Measurements from ENCODE around the gene SH2D1A. TPM values are rescaled to one million over a fixed set of nuclear protein-coding genes. Genes with fewer than 3 reads are reported as not detected.

The SH2D1A gene
- total RNA-seq, 3 donors from 2014 or later (not counting 1 experiment from before 2014, with no cell fraction given): 58.4 to 73.6 (median 62.2) TPM

GRCh38 chrX:124378643-124379042, 32.3 kb downstream of the SH2D1A start:
- Histone ChIP-seq H3K4me1 (ENCODE audit: control insufficient read depth, insufficient read depth, low read length) (no peaks in the 10 kb centered on the region), H3K27ac (ENCODE audit: low read length) (no peak overlapping the region), H3K27me3 (ENCODE audit: control insufficient read depth, insufficient read depth, low read length) (no peaks in the 10 kb centered on the region), H3K36me3 (ENCODE audit: control insufficient read depth, insufficient read depth, low read length) (peaks cover 2% of the 10 kb centered on the region), H3K4me3 (ENCODE audit: low read length) (no peak overlapping the region), H3K9me3 (ENCODE audit: control insufficient read depth, insufficient read depth, low read length) (no peaks in the 10 kb centered on the region)
- no peaks in the 10 kb centered on the region for H3K36me3 Mint-ChIP-seq
- peak overlapping the region in 1 of 2 donors; percentile 2 for H3K27ac Mint-ChIP-seq
- peaks cover 6 to 10% of the 10 kb centered on the region in 2 donors for H3K4me1 Mint-ChIP-seq
- no peak overlapping the region for H3K4me3 Mint-ChIP-seq
- no peaks in the 10 kb centered on the region for H3K9me3 Mint-ChIP-seq
- intact Hi-C loops (cut with micrococcal nuclease): no loop called here
- ATAC-seq (no peak), DNase-seq (no peak)
- H3K27me3 Mint-ChIP-seq (ENCODE audit: low read depth in 2 of 2): no peaks in the 10 kb centered on the region
- 0% methylated on average over 1 of the region's 4 CpGs for WGBS (ENCODE audit: insufficient coverage)
- TF ChIP-seq CTCF (IDR thresholded peaks at IDR 0.05): no peak

GRCh38 chrX:124383354-124383753, 37.0 kb downstream of the SH2D1A start:
- Histone ChIP-seq H3K27me3 (ENCODE audit: control insufficient read depth, insufficient read depth, low read length) (no peaks in the 10 kb centered on the region), H3K4me3 (ENCODE audit: low read length) (no peak overlapping the region), H3K4me1 (ENCODE audit: control insufficient read depth, insufficient read depth, low read length) (peaks cover 8% of the 10 kb centered on the region), H3K27ac (ENCODE audit: low read length) (no peak overlapping the region), H3K9me3 (ENCODE audit: control insufficient read depth, insufficient read depth, low read length) (no peaks in the 10 kb centered on the region), H3K36me3 (ENCODE audit: control insufficient read depth, insufficient read depth, low read length) (peaks cover 10% of the 10 kb centered on the region)
- Mint-ChIP-seq H3K4me1 (peaks cover 9 to 12% of the 10 kb centered on the region in 2 donors), H3K4me3 (no peak overlapping the region), H3K27me3 (ENCODE audit: low read depth in 2 of 2) (no peaks in the 10 kb centered on the region), H3K36me3 (no peaks in the 10 kb centered on the region), H3K27ac (peak overlapping the region; percentile 18 to 43), H3K9me3 (no peaks in the 10 kb centered on the region)
- DNase-seq (no peak), ATAC-seq (no peak)
- WGBS (ENCODE audit: insufficient coverage): 32% methylated on average over 3 of the region's 4 CpGs
- intact Hi-C loops (cut with micrococcal nuclease): no loop called here
- TF ChIP-seq CTCF (IDR thresholded peaks at IDR 0.05): no peak

GRCh38 chrX:124386401-124386800, 40.0 kb downstream of the SH2D1A start:
- WGBS (ENCODE audit: insufficient coverage): 79% methylated on average over 5 of the region's 6 CpGs
- H3K27ac Mint-ChIP-seq: peak overlapping the region in 1 of 2 donors; percentile 70
- ATAC-seq: no peak

More at GRCh38 chrX:124386401-124386800, 40.0 kb downstream of the SH2D1A start:
- Histone ChIP-seq H3K9me3 (ENCODE audit: control insufficient read depth, insufficient read depth, low read length) (no peaks in the 10 kb centered on the region), H3K4me3 (ENCODE audit: low read length) (no peak overlapping the region), H3K36me3 (ENCODE audit: control insufficient read depth, insufficient read depth, low read length) (peaks cover 12% of the 10 kb centered on the region), H3K27me3 (ENCODE audit: control insufficient read depth, insufficient read depth, low read length) (no peaks in the 10 kb centered on the region), H3K27ac (ENCODE audit: low read length) (no peak overlapping the region), H3K4me1 (ENCODE audit: control insufficient read depth, insufficient read depth, low read length) (peaks cover 8% of the 10 kb centered on the region)
- Mint-ChIP-seq H3K36me3 (no peaks in the 10 kb centered on the region), H3K4me1 (peaks cover 6 to 12% of the 10 kb centered on the region in 2 donors), H3K9me3 (no peaks in the 10 kb centered on the region), H3K4me3 (no peak overlapping the region), H3K27me3 (ENCODE audit: low read depth in 2 of 2) (no peaks in the 10 kb centered on the region)
- DNase-seq: no peak
- no peak for TF ChIP-seq CTCF (IDR thresholded peaks at IDR 0.05)
- intact Hi-C loops (cut with micrococcal nuclease): no loop called here
